CD4-positive, alpha-beta memory T cell (primary cell): ENCODE data around the gene TBC1D14. TPM values are rescaled to one million over a fixed set of nuclear protein-coding genes. Genes with fewer than 3 reads are reported as not detected.
A peak's percentile ranks its signal among the peaks of the same experiment; 100 is the strongest.

Experiments used
- CTCF ChIA-PET: fragments of 350-600 bp; sonication (Branson Sonifier 250); formaldehyde crosslinking; loops from one replicate; lab custom pipeline; 2021; ENCODE audit warnings: inconsistent platforms; ENCODE audit not compliant: partially characterized antibody; lab: Charles Lee
- POLR2A ChIA-PET: fragments of 350-600 bp; sonication (Branson Sonifier 250); formaldehyde crosslinking; loops from one replicate; lab custom pipeline; 2021; ENCODE audit not compliant: partially characterized antibody; lab: Charles Lee
- DNase-seq, 5 donors: peaks; one replicate each; pipeline versions ENCODE4 v3.0.0 to v3.0.0-alpha.2; 2020 to 2022; ENCODE audit warnings: mixed read lengths in 1 of 5
- H3K27ac ChIP-seq: one replicate; pipeline ENCODE4 v1.7.0; 2013; ENCODE audit warnings: low read depth, low read length
- H3K27me3 ChIP-seq: 2 replicates; pipeline ENCODE4 v1.7.0; 2013; ENCODE audit warnings: mild to moderate bottlenecking, low read length, moderate library complexity; ENCODE audit not compliant: insufficient read depth
- H3K36me3 ChIP-seq: 2 replicates; pipeline ENCODE4 v1.7.0; 2013; ENCODE audit warnings: mild to moderate bottlenecking, low read length, moderate library complexity; ENCODE audit not compliant: insufficient read depth
- H3K4me1 ChIP-seq: 2 replicates; pipeline ENCODE4 v1.7.0; 2013; ENCODE audit warnings: mild to moderate bottlenecking, low read length, moderate library complexity; ENCODE audit not compliant: insufficient read depth
- H3K4me3 ChIP-seq, 2 donors: one replicate each; pipeline ENCODE4 v1.7.0; 2013; ENCODE audit warnings: low read length in 2 of 2, mild to moderate bottlenecking in 1 of 2
- H3K9me3 ChIP-seq, 2 donors: one replicate each; pipeline ENCODE4 v1.7.0; 2013; ENCODE audit warnings: low read length in 2 of 2, control low read depth in 1 of 2; ENCODE audit not compliant: control insufficient read depth in 1 of 2
- H3K27ac Mint-ChIP-seq, 7 donors: one replicate each; pipeline ENCODE4 v1.8.0; 2020 to 2021; ENCODE audit warnings: mixed read lengths in 7 of 7, mild to moderate bottlenecking in 6 of 7, inconsistent platforms in 3 of 7, moderate library complexity in 3 of 7
- H3K27me3 Mint-ChIP-seq, 2 donors: one replicate each; pipeline ENCODE4 v1.8.0; 2020 to 2021; ENCODE audit warnings: mixed read lengths in 2 of 2
- H3K36me3 Mint-ChIP-seq, 2 donors: one replicate each; pipeline ENCODE4 v1.8.0; 2020 to 2021; ENCODE audit warnings: mixed read lengths in 2 of 2, inconsistent platforms in 1 of 2, mild to moderate bottlenecking in 1 of 2
- H3K4me1 Mint-ChIP-seq, 4 donors: one replicate each; pipeline ENCODE4 v1.8.0; 2020 to 2021; ENCODE audit warnings: mixed read lengths in 4 of 4, mild to moderate bottlenecking in 1 of 4
- H3K4me3 Mint-ChIP-seq, 8 donors: one replicate each; pipeline ENCODE4 v1.8.0; 2020 to 2021; ENCODE audit warnings: mixed read lengths in 8 of 8, mild to moderate bottlenecking in 7 of 8, moderate library complexity in 6 of 8, inconsistent platforms in 3 of 8
- H3K9me3 Mint-ChIP-seq, 8 donors: one replicate each; pipeline ENCODE4 v1.8.0; 2020 to 2021; ENCODE audit warnings: mixed read lengths in 8 of 8, mild to moderate bottlenecking in 5 of 8, inconsistent platforms in 3 of 8, moderate library complexity in 1 of 8
- intact Hi-C: fragments of 100-400 bp; cut with micrococcal nuclease; formaldehyde crosslinking; loops from one replicate; pipeline ENCODE4 v1.15.1; 2023
- polyA plus RNA-seq, 2 donors: library from polyadenylated mRNA; unstranded; fragments of 300-500 nt; fragmentation: Illumina TruSeq; gene quantifications; one replicate each; pipeline ENCODE4 v1.2.3, GENCODE V29; 2021
- total RNA-seq, 2 experiments: library from RNA; stranded (reverse); gene quantifications; one replicate each; pipeline ENCODE4 v1.2.3, GENCODE V29; 2021

Gene TBC1D14
- total and polyA plus RNA-seq, 4 experiments from 2014 or later = 40.7 to 80.7 (median 63.0) TPM

GRCh38 chr4:6938647-6939271, 29.1 kb downstream of the TBC1D14 start:
- Histone ChIP-seq H3K27ac (no peak overlapping the region), H3K9me3 (no peaks in the 10 kb centered on the region), H3K36me3 (no peaks in the 10 kb centered on the region), H3K4me1 (peaks cover 74% of the 10 kb centered on the region), H3K27me3 (no peaks in the 10 kb centered on the region), H3K4me3 (no peak overlapping the region)
- DNase-seq = no peak
- POLR2A ChIA-PET = interaction anchor here (1.5 to 1.6 kb wide), 2 partner anchors 11 to 14 kb away, joined by 4 to 7 read pairs; no protein-coding TSS in a partner anchor
- Mint-ChIP-seq H3K27me3 (no peaks in the 10 kb centered on the region), H3K4me1 (peaks cover 55 to 93% (median 75%) of the 10 kb centered on the region in 4 donors), H3K27ac (peak overlapping the region in 5 of 7 donors; percentile 74 to 98 (median 81)), H3K9me3 (peaks cover 0 to 2% (median 0%) of the 10 kb centered on the region in 8 donors), H3K36me3 (peaks cover 10 to 11% of the 10 kb centered on the region in 2 donors), H3K4me3 (no peak overlapping the region)
- intact Hi-C loops = no loop called here
- CTCF ChIA-PET = interaction anchor here (1.7 kb wide), 1 partner anchor 30 kb away, joined by 4 read pairs; no protein-coding TSS in a partner anchor

DNA sequence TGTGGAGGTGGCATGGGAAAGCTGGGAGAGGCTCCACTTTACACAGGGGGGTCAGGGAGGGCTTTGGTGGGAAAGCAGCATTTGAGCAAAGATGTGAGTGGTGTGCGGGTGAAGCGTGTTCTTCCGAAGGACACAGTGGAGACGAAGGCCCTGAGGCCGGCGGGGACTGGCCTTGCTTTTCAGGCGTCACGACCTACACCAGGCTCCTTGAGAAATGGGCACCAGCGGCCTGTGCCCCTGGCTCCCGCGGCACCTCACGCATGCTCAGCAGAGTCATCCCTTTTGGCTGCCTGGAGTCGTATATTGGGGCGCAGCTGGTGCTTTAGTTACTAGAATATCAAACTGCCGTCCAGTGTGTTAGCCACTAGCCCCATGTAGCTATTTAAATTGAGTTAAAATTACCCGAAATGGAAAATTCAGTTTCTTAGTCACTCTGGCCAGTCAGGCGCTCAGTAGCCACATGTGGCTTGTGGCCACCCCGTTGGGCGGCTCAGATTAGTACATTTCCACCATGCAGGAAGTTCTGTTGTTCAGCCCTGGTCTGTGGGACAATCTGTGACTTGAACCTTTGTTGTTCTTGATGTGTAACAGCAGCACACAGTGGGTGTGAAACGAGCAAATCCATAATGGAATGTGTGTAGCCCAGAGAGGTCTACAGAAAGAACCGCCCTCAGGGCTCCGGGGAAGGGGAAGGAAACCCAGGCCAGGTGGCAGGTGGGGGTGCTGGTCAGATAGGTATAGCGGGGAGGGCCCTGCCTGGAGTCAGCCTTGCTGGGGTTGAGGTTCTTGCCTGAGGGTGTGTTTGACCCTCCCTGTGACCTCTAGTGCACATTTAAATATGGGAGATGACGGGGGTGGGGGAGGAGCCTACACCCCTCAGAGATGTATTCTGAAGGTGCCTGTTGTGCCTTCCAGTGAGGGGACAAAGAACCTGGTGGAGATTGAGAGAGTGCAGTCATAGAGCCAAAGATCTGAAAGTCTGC, 30.4 kb downstream of the TBC1D14 start:
- POLR2A ChIA-PET = interaction anchor here (4.9 kb wide), 1 partner anchor 12 kb away, joined by 45 read pairs; no protein-coding TSS in a partner anchor
- Histone ChIP-seq H3K36me3 (no peaks in the 10 kb centered on the region), H3K27me3 (no peaks in the 10 kb centered on the region), H3K4me3 (no peak overlapping the region), H3K9me3 (no peaks in the 10 kb centered on the region), H3K4me1 (peaks cover 81% of the 10 kb centered on the region), H3K27ac (peak overlapping the region; percentile 52)
- CTCF ChIA-PET = interaction anchor here (1.7 to 2.7 kb wide), 2 partner anchors 22 to 32 kb away, joined by 4 to 27 read pairs; no protein-coding TSS in a partner anchor
- Mint-ChIP-seq H3K27ac (peak overlapping the region; percentile 88 to 98 (median 91)), H3K9me3 (peaks cover 0 to 2% (median 0%) of the 10 kb centered on the region in 8 donors), H3K27me3 (no peaks in the 10 kb centered on the region), H3K4me1 (peaks cover 58 to 93% (median 78%) of the 10 kb centered on the region in 4 donors), H3K36me3 (peaks cover 8 to 10% of the 10 kb centered on the region in 2 donors), H3K4me3 (peak overlapping the region in 7 of 8 donors; percentile 55 to 92 (median 77))
- no peak for DNase-seq
- intact Hi-C loops = no loop called here

GRCh38 chr4:6940744-6941137, 31.1 kb downstream of the TBC1D14 start:
- peak overlapping the region in 7 of 8 donors; percentile 71 to 92 (median 77) for H3K4me3 Mint-ChIP-seq
- Histone ChIP-seq H3K4me3 (no peak overlapping the region), H3K36me3 (no peaks in the 10 kb centered on the region), H3K4me1 (peaks cover 80% of the 10 kb centered on the region), H3K27me3 (no peaks in the 10 kb centered on the region), H3K9me3 (no peaks in the 10 kb centered on the region), H3K27ac (peak overlapping the region; percentile 52)
- DNase-seq = no peak
- H3K4me1 Mint-ChIP-seq = peaks cover 56 to 91% (median 76%) of the 10 kb centered on the region in 4 donors
- ChIA-PET POLR2A (interaction anchor here (0.9 to 5.8 kb wide), 9 partner anchors 13 to 301 kb away, joined by 3 to 65 read pairs (median 14); partner anchors contain the start of genes GRPEL1, MRFAP1, TADA2B and TBC1D14), CTCF (interaction anchor here (0.9 to 4.9 kb wide), 4 partner anchors 23 to 46 kb away, joined by 3 to 30 read pairs (median 16); no protein-coding TSS in a partner anchor)
- peaks cover 8 to 10% of the 10 kb centered on the region in 2 donors for H3K36me3 Mint-ChIP-seq
- intact Hi-C loops = no loop called here
- peaks cover 0 to 2% (median 0%) of the 10 kb centered on the region in 8 donors for H3K9me3 Mint-ChIP-seq
- peak overlapping the region; percentile 88 to 98 (median 91) for H3K27ac Mint-ChIP-seq
- no peaks in the 10 kb centered on the region for H3K27me3 Mint-ChIP-seq

- ChIA-PET POLR2A (interaction anchor here (0.9 to 5.8 kb wide), 19 partner anchors 9 to 302 kb away, joined by 3 to 65 read pairs (median 6); partner anchors contain the start of genes GRPEL1, MRFAP1, TADA2B and TBC1D14), CTCF (interaction anchor here (0.7 to 4.9 kb wide), 9 partner anchors 12 to 126 kb away, joined by 3 to 30 read pairs (median 4); partner anchors contain the start of gene GRPEL1)
- peak overlapping the region; percentile 88 to 98 (median 91) for H3K27ac Mint-ChIP-seq
- H3K4me3 Mint-ChIP-seq = peak overlapping the region; percentile 71 to 92 (median 82)
- H3K4me1 Mint-ChIP-seq = peaks cover 56 to 88% (median 74%) of the 10 kb centered on the region in 4 donors
- Histone ChIP-seq H3K9me3 (no peaks in the 10 kb centered on the region), H3K27me3 (no peaks in the 10 kb centered on the region), H3K4me3 (peak overlapping the region; percentile 21 to 42), H3K4me1 (peaks cover 80% of the 10 kb centered on the region), H3K36me3 (no peaks in the 10 kb centered on the region), H3K27ac (peak overlapping the region; percentile 52)
- H3K36me3 Mint-ChIP-seq = peaks cover 0 to 4% of the 10 kb centered on the region in 2 donors
- no peak for DNase-seq
- no peaks in the 10 kb centered on the region for H3K9me3 Mint-ChIP-seq
- intact Hi-C loops = loop anchor here (1.0 to 2.0 kb wide), 5 partner anchors 14 to 49 kb away; partner anchors contain the start of gene TBC1D14
- H3K27me3 Mint-ChIP-seq = no peaks in the 10 kb centered on the region
Measured at GRCh38 chr4:6941796-6942195, 32.2 kb downstream of the TBC1D14 start.

DNA sequence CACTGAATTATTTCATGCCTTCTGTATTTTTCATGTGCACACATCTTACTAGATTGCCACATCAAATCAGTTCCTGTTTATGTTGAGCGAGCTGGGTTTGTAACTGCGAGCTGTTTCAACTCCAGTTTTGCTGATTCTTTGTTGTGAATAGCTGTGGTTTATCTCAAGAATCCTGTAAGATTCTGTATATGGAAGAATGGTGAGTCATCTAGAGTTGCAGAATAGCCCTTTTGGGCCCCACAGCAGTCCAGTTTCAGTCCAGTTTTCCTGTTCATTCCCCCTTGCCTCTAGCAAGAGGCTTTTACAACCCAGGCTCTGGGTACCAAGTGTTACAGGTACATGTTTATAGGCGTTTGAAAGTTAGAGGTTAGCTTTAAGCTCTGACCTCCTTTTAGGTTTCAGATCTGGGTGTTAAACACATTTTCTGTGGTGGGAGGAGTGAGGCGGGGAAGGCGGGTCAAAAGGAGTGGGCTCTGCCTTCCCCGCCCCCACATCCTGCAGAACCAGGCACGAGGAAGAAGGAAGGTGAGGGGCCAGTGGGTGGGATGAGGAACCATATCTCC, 32.7 kb downstream of the TBC1D14 start:
- peak overlapping the region; percentile 25 to 30 for H3K4me3 ChIP-seq
- no peaks in the 10 kb centered on the region for H3K36me3 ChIP-seq
- DNase-seq = peak; percentile 57 to 65 (median 63)
- Mint-ChIP-seq H3K27ac (peak overlapping the region; percentile 88 to 98 (median 89)), H3K4me3 (peak overlapping the region; percentile 73 to 92 (median 82)), H3K36me3 (peaks cover 0 to 4% of the 10 kb centered on the region in 2 donors), H3K9me3 (no peaks in the 10 kb centered on the region), H3K27me3 (no peaks in the 10 kb centered on the region), H3K4me1 (peaks cover 54 to 87% (median 72%) of the 10 kb centered on the region in 4 donors)
- peaks cover 79% of the 10 kb centered on the region for H3K4me1 ChIP-seq
- intact Hi-C loops = loop anchor here (1.0 to 2.0 kb wide), 5 partner anchors 15 to 50 kb away; partner anchors contain the start of gene TBC1D14
- peak overlapping the region; percentile 52 for H3K27ac ChIP-seq
- ChIA-PET CTCF (interaction anchor here (0.7 to 4.9 kb wide), 9 partner anchors 13 to 267 kb away, joined by 3 to 30 read pairs (median 4); partner anchors contain the start of gene GRPEL1), POLR2A (interaction anchor here (0.9 to 5.8 kb wide), 19 partner anchors 9 to 302 kb away, joined by 3 to 65 read pairs (median 6); partner anchors contain the start of genes GRPEL1, MRFAP1, TADA2B and TBC1D14)
- H3K9me3 ChIP-seq = no peaks in the 10 kb centered on the region
- no peaks in the 10 kb centered on the region for H3K27me3 ChIP-seq
